Measurements from ENCODE around the gene THSD7A. TPM values are rescaled to one million over a fixed set of nuclear protein-coding genes. Genes with fewer than 3 reads are reported as not detected.

THSD7A gene
- total and polyA plus RNA-seq, 2 of the 4 experiments (the other 2 are of a cell fraction), result 0.02 to 0.18 TPM

GRCh38 chr7:11458736-11459483 is 373.1 kb downstream of the THSD7A start:
- Histone ChIP-seq H3K9me3 (ENCODE audit: control insufficient read depth, insufficient read depth, low read length) (no peaks in the 10 kb centered on the region), H3K14ac (replicated peaks; ENCODE audit: low read depth, low read length) (no peak overlapping the region), H3K4me2 (ENCODE audit: low read depth, low read length) (no peak overlapping the region), H2BK20ac (ENCODE audit: low read depth, low read length) (no peak overlapping the region), H3K27me3 (ENCODE audit: control insufficient read depth, insufficient read depth, low read length) (no peaks in the 10 kb centered on the region), H3K4me3 (ENCODE audit: insufficient read depth, low read depth, low read length) (no peak overlapping the region), H2BK120ac (ENCODE audit: low read depth, low read length) (peak overlapping the region; percentile 34; the same call in 1 of the 2 replicates), H2AK5ac (ENCODE audit: low read depth, low read length) (no peak overlapping the region), H2BK5ac (ENCODE audit: low read depth, low read length, poor library complexity, severe bottlenecking) (no peak overlapping the region), H3K27ac (ENCODE audit: insufficient read depth, low read length) (no peak overlapping the region), H4K5ac (ENCODE audit: low read depth, low read length) (no peak overlapping the region), H2AK9ac (replicated peaks; ENCODE audit: low read depth, low read length, poor library complexity) (no peak overlapping the region), H4K91ac (ENCODE audit: insufficient read depth, low read depth, low read length) (peak overlapping the region; percentile 13; the same call in 1 of the 2 replicates), H3K23ac (ENCODE audit: low read depth, low read length) (no peak overlapping the region), H2AFZ (replicated peaks; ENCODE audit: low read length, poor library complexity) (no peak overlapping the region), H3K79me1 (ENCODE audit: low read depth in 1 of 2, low read length in 2 of 2) (no peaks in the 10 kb centered on the region), H2BK15ac (ENCODE audit: low read depth, low read length) (peak overlapping the region; percentile 72; the same call in 1 of the 3 replicates), H3K4me1 (ENCODE audit: control insufficient read depth, insufficient read depth, low read length) (no peaks in the 10 kb centered on the region), H3K18ac (ENCODE audit: low read depth, low read length) (no peak overlapping the region), H3K36me3 (ENCODE audit: control insufficient read depth, insufficient read depth, low read length) (no peaks in the 10 kb centered on the region), H3K4ac (ENCODE audit: low read depth, low read length) (no peak overlapping the region), H4K20me1 (ENCODE audit: insufficient read depth, low read length) (no peaks in the 10 kb centered on the region), H3K9me1 (ENCODE audit: insufficient read depth, low read length) (no peaks in the 10 kb centered on the region), H4K8ac (ENCODE audit: low read depth in 2 of 2, low read length in 2 of 2) (no peak overlapping the region; a peak in 1 of 4 replicates), H3K56ac (ENCODE audit: extremely low read depth, insufficient read depth, low read length) (no peak overlapping the region; the same call in 1 of the 2 replicates), H3K9ac (ENCODE audit: low read depth, low read length) (no peak overlapping the region)
- ChIA-PET POLR2A (ENCODE audit: unreplicated experiment) (no interaction called here), CTCF (no interaction called here)
- in situ Hi-C loops (cut with MboI; ENCODE audit: low sequenced_read_pairs), result no loop called here
- BruUV-seq (replicated peaks), result no TSS peak
- 0 out of 2 replicates have a peak, but pooled peaks have one; percentile 17 for TF ChIP-seq BHLHE40 (IDR thresholded peaks at IDR 0.05; ENCODE audit: low read depth, low read length)
- TF ChIP-seq ELK1 (IDR thresholded peaks at IDR 0.05; ENCODE audit: borderline replicate concordance, low read depth, low read length), result no peak
- intact Hi-C loops (cut with micrococcal nuclease), result loop anchor here (10.0 kb wide), 1 partner anchor 56 kb away; no protein-coding TSS in a partner anchor
- peak; percentile 78 for DNase-seq
- no CpG with 5 or more reads among the region's 5 CpGs for WGBS, 2 experiments (ENCODE audit: extremely low coverage in 2 of 2, insufficient read length in 1 of 2)
- ATAC-seq (ENCODE audit: low read depth), result peak; percentile 69
- dilution Hi-C loops (cut with HindIII; ENCODE audit: low sequenced_read_pairs, unreplicated experiment), result no loop called here

Data from IMR-90 (cell line).